DOHH2 (cell line): ENCODE results near the gene TF.

Experiments used
- H3F3A ChIP-seq: fragments of 200-600 bp; sonication (generic), shearing (Covaris generic); 2 replicates; pipeline ENCODE4 v1.6.0; 2016; ENCODE audit warnings: antibody characterized with exemption, mild to moderate bottlenecking; ENCODE audit not compliant: control insufficient read depth, insufficient read depth
- H3K27ac ChIP-seq: fragments of 200-600 bp; sonication (generic); 2 replicates; pipeline ENCODE4 v1.5.1; 2014; ENCODE audit warnings: low read depth, mild to moderate bottlenecking, low read length, moderate library complexity
- H3K27me3 ChIP-seq: fragments of 200-600 bp; sonication (generic); 2 replicates; pipeline ENCODE4 v1.6.1; 2014; ENCODE audit warnings: mild to moderate bottlenecking, low read length, mixed read lengths; ENCODE audit not compliant: control insufficient read depth
- H3K36me3 ChIP-seq: fragments of 200-600 bp; sonication (generic); 2 replicates; pipeline ENCODE4 v1.6.1; 2014; ENCODE audit warnings: mild to moderate bottlenecking, low read length, moderate library complexity, mixed read lengths; ENCODE audit not compliant: control insufficient read depth
- H3K4me1 ChIP-seq: fragments of 200-600 bp; sonication (generic); 2 replicates; pipeline ENCODE4 v1.6.1; 2014; ENCODE audit warnings: mild to moderate bottlenecking, low read length, mixed read lengths; ENCODE audit not compliant: control insufficient read depth
- H3K4me2 ChIP-seq: fragments of 200-600 bp; sonication (generic); 2 replicates; pipeline ENCODE4 v1.6.0; 2014; ENCODE audit warnings: mild to moderate bottlenecking, low read length, moderate library complexity
- H3K4me3 ChIP-seq: fragments of 200-600 bp; sonication (generic); 2 replicates; pipeline ENCODE4 v1.5.1; 2014; ENCODE audit warnings: mild to moderate bottlenecking, low read length, mixed read lengths
- H3K79me2 ChIP-seq: fragments of 200-600 bp; sonication (generic); 2 replicates; pipeline ENCODE4 v1.6.1; 2014; ENCODE audit warnings: mild to moderate bottlenecking, low read length, mixed read lengths; ENCODE audit not compliant: control insufficient read depth
- H3K9me2 ChIP-seq: fragments of 200-600 bp; sonication (generic); replicated peaks from 2 replicates; pipeline ENCODE4 v1.6.1; 2014; ENCODE audit warnings: mild to moderate bottlenecking, low read length, mixed read lengths; ENCODE audit not compliant: control insufficient read depth
- H3K9me3 ChIP-seq: fragments of 200-600 bp; sonication (generic); 2 replicates; pipeline ENCODE4 v1.6.1; 2014; ENCODE audit warnings: antibody characterized with exemption, low read length, mixed read lengths; ENCODE audit not compliant: control insufficient read depth, insufficient read depth
- H4K20me1 ChIP-seq: fragments of 200-600 bp; sonication (generic); 2 replicates; pipeline ENCODE4 v1.6.0; 2014; ENCODE audit warnings: low read depth, mild to moderate bottlenecking, antibody characterized with exemption, low read length, moderate library complexity; ENCODE audit not compliant: control insufficient read depth, insufficient read depth
- CTCF ChIP-seq: fragments of 200-600 bp; sonication (generic); IDR thresholded peaks from one replicate; pipeline ENCODE4 v1.5.1; 2014; ENCODE audit warnings: antibody characterized with exemption, mild to moderate bottlenecking, low read depth, low read length; ENCODE audit not compliant: poor library complexity, severe bottlenecking
- EZH2phosphoT487 ChIP-seq: fragments of 200-600 bp; sonication (generic); IDR thresholded peaks from 2 replicates; pipeline ENCODE4 v1.6.1; 2017; ENCODE audit warnings: borderline replicate concordance, mild to moderate bottlenecking, antibody characterized with exemption, low read length, moderate library complexity, mixed read lengths

TF gene

GRCh38 chr3:133840055-133840737, 94.0 kb downstream of the TF start:
- Histone ChIP-seq H3K4me2 (no peak overlapping the region), H4K20me1 (no peaks in the 10 kb centered on the region), H3K9me2 (no peaks in the 10 kb centered on the region), H3K79me2 (no peaks in the 10 kb centered on the region), H3K27ac (no peak overlapping the region), H3K36me3 (no peaks in the 10 kb centered on the region), H3K4me3 (no peak overlapping the region), H3K4me1 (no peaks in the 10 kb centered on the region), H3K27me3 (no peaks in the 10 kb centered on the region; the same call in none of the 2 replicates), H3F3A (no peaks in the 10 kb centered on the region), H3K9me3 (no peaks in the 10 kb centered on the region)
- TF ChIP-seq CTCF (no peak), EZH2phosphoT487 (no peak)

GRCh38 chr3:133840767-133841166, 94.6 kb downstream of the TF start:
- H3K9me3 ChIP-seq: no peaks in the 10 kb centered on the region
- no peak overlapping the region for H3K4me3 ChIP-seq
- no peaks in the 10 kb centered on the region; the same call in none of the 2 replicates for H3K27me3 ChIP-seq
- H3F3A ChIP-seq: no peaks in the 10 kb centered on the region
- H3K4me1 ChIP-seq: no peaks in the 10 kb centered on the region
- H3K36me3 ChIP-seq: no peaks in the 10 kb centered on the region
- H3K27ac ChIP-seq: no peak overlapping the region
- no peaks in the 10 kb centered on the region for H3K9me2 ChIP-seq
- no peak overlapping the region for H3K4me2 ChIP-seq
- H3K79me2 ChIP-seq: no peaks in the 10 kb centered on the region
- TF ChIP-seq CTCF: no peak
- TF ChIP-seq EZH2phosphoT487: no peak
- H4K20me1 ChIP-seq: no peaks in the 10 kb centered on the region

GRCh38 chr3:133841196-133841595, 95.0 kb downstream of the TF start:
- Histone ChIP-seq H3K79me2 (no peaks in the 10 kb centered on the region), H3F3A (no peaks in the 10 kb centered on the region), H3K4me2 (no peak overlapping the region), H3K27ac (no peak overlapping the region), H4K20me1 (no peaks in the 10 kb centered on the region), H3K4me1 (no peaks in the 10 kb centered on the region), H3K4me3 (no peak overlapping the region), H3K9me2 (no peaks in the 10 kb centered on the region), H3K36me3 (no peaks in the 10 kb centered on the region), H3K9me3 (no peaks in the 10 kb centered on the region), H3K27me3 (no peaks in the 10 kb centered on the region; the same call in none of the 2 replicates)
- no peak for TF ChIP-seq EZH2phosphoT487
- TF ChIP-seq CTCF: no peak
